CD8-positive, alpha-beta memory T cell (primary cell): ENCODE measurements around the gene TCF12. TPM values are rescaled to one million over a fixed set of nuclear protein-coding genes. Genes with fewer than 3 reads are reported as not detected.
A peak's percentile ranks its signal among the peaks of the same experiment; 100 is the strongest.

Experiments used
- CTCF ChIA-PET: fragments of 350-600 bp; sonication (Branson Sonifier 250); formaldehyde crosslinking; loops from one replicate; lab custom pipeline; 2021; ENCODE audit warnings: antibody characterized with exemption; lab: Charles Lee
- POLR2A ChIA-PET: fragments of 350-600 bp; sonication (Branson Sonifier 250); formaldehyde crosslinking; loops from one replicate; lab custom pipeline; 2021; ENCODE audit warnings: antibody characterized with exemption; lab: Charles Lee
- DNase-seq, 5 donors: peaks; one replicate each; pipeline versions ENCODE4 v3.0.0 to v3.0.0-alpha.2; 2020 to 2022; ENCODE audit warnings: mixed read lengths in 1 of 5
- H3K27ac ChIP-seq: one replicate; pipeline ENCODE4 v1.7.0; 2013; ENCODE audit warnings: low read depth, mild to moderate bottlenecking, low read length, moderate library complexity
- H3K27me3 ChIP-seq: 2 replicates; pipeline ENCODE4 v1.7.0; 2013; ENCODE audit warnings: low read length, mild to moderate bottlenecking; ENCODE audit not compliant: insufficient read depth, poor library complexity, severe bottlenecking
- H3K36me3 ChIP-seq: 2 replicates; pipeline ENCODE4 v1.7.0; 2013; ENCODE audit warnings: mild to moderate bottlenecking, low read length, moderate library complexity; ENCODE audit not compliant: insufficient read depth
- H3K4me1 ChIP-seq: 2 replicates; pipeline ENCODE4 v1.7.0; 2013; ENCODE audit warnings: mild to moderate bottlenecking, low read length, moderate library complexity; ENCODE audit not compliant: insufficient read depth
- H3K4me3 ChIP-seq: 2 replicates; pipeline ENCODE4 v1.7.0; 2013; ENCODE audit warnings: mild to moderate bottlenecking, low read length
- H3K9me3 ChIP-seq: 2 replicates; pipeline ENCODE4 v1.7.0; 2013; ENCODE audit warnings: mild to moderate bottlenecking, low read length
- H3K27ac Mint-ChIP-seq, 8 donors: one replicate each; pipeline ENCODE4 v1.8.0; 2020 to 2021; ENCODE audit warnings: mixed read lengths in 8 of 8, mild to moderate bottlenecking in 6 of 8, inconsistent platforms in 3 of 8, moderate library complexity in 3 of 8
- H3K27me3 Mint-ChIP-seq, 2 donors: one replicate each; pipeline ENCODE4 v1.8.0; 2020 to 2021; ENCODE audit warnings: mixed read lengths in 2 of 2, mild to moderate bottlenecking in 1 of 2, moderate library complexity in 1 of 2
- H3K36me3 Mint-ChIP-seq, 3 donors: one replicate each; pipeline ENCODE4 v1.8.0; 2020 to 2021; ENCODE audit warnings: mixed read lengths in 3 of 3, inconsistent platforms in 1 of 3, mild to moderate bottlenecking in 1 of 3
- H3K4me1 Mint-ChIP-seq, 3 donors: one replicate each; pipeline ENCODE4 v1.8.0; 2020 to 2021; ENCODE audit warnings: mixed read lengths in 3 of 3, inconsistent platforms in 1 of 3, mild to moderate bottlenecking in 1 of 3
- H3K4me3 Mint-ChIP-seq, 7 donors: one replicate each; pipeline ENCODE4 v1.8.0; 2020 to 2021; ENCODE audit warnings: mixed read lengths in 7 of 7, mild to moderate bottlenecking in 6 of 7, moderate library complexity in 4 of 7, inconsistent platforms in 2 of 7
- H3K9me3 Mint-ChIP-seq, 5 donors: one replicate each; pipeline ENCODE4 v1.8.0; 2020 to 2022; ENCODE audit warnings: mixed read lengths in 5 of 5, mild to moderate bottlenecking in 3 of 5, moderate library complexity in 2 of 5, inconsistent platforms in 1 of 5
- polyA plus RNA-seq: library from polyadenylated mRNA; unstranded; fragments of 300-500 nt; fragmentation: Illumina TruSeq; gene quantifications from one replicate; pipeline ENCODE4 v1.2.3, GENCODE V29; 2021
- total RNA-seq, 2 experiments: library from RNA; stranded (reverse); gene quantifications; one replicate each; pipeline ENCODE4 v1.2.3, GENCODE V29; 2021

TCF12 gene
- total and polyA plus RNA-seq, 3 experiments from 2014 or later = 54.3 to 79.2 (median 69.9) TPM

DNA sequence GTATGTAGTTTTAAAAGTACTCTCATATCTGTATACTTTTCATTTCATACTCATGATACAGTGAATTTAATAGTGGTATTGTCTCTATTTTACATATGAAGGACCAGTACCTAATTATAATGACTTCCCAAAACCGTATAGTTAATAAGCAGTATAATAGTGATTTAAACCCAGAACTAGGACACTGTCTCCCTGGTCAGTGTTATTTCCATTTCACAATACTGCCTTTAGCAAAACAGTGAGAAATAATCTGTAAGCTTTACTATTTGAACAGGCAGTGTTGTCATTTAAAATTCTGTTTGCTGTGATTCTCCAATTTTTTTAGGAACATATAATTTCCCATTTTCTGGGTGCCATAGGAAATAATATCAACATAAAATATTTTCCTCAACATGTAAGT is 116.2 kb downstream of the TCF12 start:
- ChIA-PET POLR2A (no interaction called here), CTCF (no interaction called here)
- Mint-ChIP-seq H3K4me3 (no peak overlapping the region), H3K36me3 (peaks cover 0 to 1% (median 0%) of the 10 kb centered on the region in 3 donors), H3K27ac (no peak overlapping the region), H3K27me3 (no peaks in the 10 kb centered on the region), H3K4me1 (peaks cover 56 to 89% (median 86%) of the 10 kb centered on the region in 3 donors), H3K9me3 (no peaks in the 10 kb centered on the region)
- Histone ChIP-seq H3K4me1 (peaks cover 20% of the 10 kb centered on the region), H3K36me3 (no peaks in the 10 kb centered on the region), H3K9me3 (no peaks in the 10 kb centered on the region), H3K27me3 (no peaks in the 10 kb centered on the region), H3K4me3 (no peak overlapping the region), H3K27ac (no peak overlapping the region)
- no peak for DNase-seq

DNA sequence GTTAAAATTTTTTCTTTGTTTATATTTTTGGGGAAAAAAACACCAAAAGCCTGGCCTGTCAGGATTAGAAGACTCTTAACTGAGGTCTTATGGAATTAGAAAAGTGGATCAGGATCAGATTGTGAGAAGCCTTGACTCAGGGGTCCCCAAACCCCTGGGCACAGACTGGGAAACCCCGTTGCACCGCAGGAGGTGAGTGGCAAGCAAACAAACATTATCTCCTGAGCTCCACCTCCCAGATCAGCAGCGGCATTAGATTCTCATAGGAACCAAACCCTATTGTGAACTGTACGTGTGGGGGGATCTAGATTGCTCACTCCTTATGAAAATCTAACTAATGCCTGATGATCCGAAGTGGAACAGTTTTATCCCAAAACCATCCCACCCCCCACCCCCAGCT is 117.2 kb downstream of the TCF12 start:
- POLR2A ChIA-PET = no interaction called here
- Histone ChIP-seq H3K27ac (no peak overlapping the region), H3K36me3 (no peaks in the 10 kb centered on the region), H3K9me3 (no peaks in the 10 kb centered on the region), H3K4me3 (no peak overlapping the region), H3K27me3 (no peaks in the 10 kb centered on the region), H3K4me1 (peaks cover 20% of the 10 kb centered on the region)
- peaks cover 0 to 1% (median 0%) of the 10 kb centered on the region in 3 donors for H3K36me3 Mint-ChIP-seq
- H3K27ac Mint-ChIP-seq = peak overlapping the region in 1 of 8 donors; percentile 23
- no peak for DNase-seq
- peaks cover 60 to 94% (median 88%) of the 10 kb centered on the region in 3 donors for H3K4me1 Mint-ChIP-seq
- CTCF ChIA-PET = no interaction called here
- H3K27me3 Mint-ChIP-seq = no peaks in the 10 kb centered on the region
- H3K9me3 Mint-ChIP-seq = no peaks in the 10 kb centered on the region
- H3K4me3 Mint-ChIP-seq = peak overlapping the region in 1 of 7 donors; percentile 61

DNA sequence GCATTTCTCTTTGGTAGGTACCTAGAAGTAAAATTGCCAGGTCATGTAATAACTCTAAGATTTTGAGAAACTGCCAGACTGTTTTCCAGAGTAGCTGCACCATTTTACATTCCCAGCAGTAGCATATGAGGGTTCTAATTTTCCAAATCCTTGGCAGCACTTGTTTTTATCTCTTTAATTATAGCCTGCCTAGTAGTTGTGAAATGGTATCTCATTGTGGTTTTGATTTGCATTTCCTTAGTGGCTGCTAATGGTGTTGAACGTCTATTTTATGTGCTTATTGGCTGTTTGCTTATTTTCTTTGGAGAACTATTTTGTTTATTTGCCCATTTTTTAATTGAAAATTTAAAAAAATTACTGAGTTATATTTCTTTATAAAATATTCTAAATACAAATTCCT is 117.9 kb downstream of the TCF12 start:
- Mint-ChIP-seq H3K27ac (peak overlapping the region in 1 of 8 donors; percentile 14), H3K4me1 (peaks cover 59 to 96% (median 81%) of the 10 kb centered on the region in 3 donors), H3K9me3 (no peaks in the 10 kb centered on the region), H3K27me3 (no peaks in the 10 kb centered on the region), H3K4me3 (peak overlapping the region in 4 of 7 donors; percentile 15 to 63 (median 40)), H3K36me3 (peaks cover 0 to 1% (median 0%) of the 10 kb centered on the region in 3 donors)
- no peak for DNase-seq
- POLR2A ChIA-PET = no interaction called here
- H3K36me3 ChIP-seq = no peaks in the 10 kb centered on the region
- H3K4me3 ChIP-seq = no peak overlapping the region
- H3K4me1 ChIP-seq = peaks cover 20% of the 10 kb centered on the region
- no peak overlapping the region for H3K27ac ChIP-seq
- CTCF ChIA-PET = no interaction called here
- no peaks in the 10 kb centered on the region for H3K9me3 ChIP-seq
- H3K27me3 ChIP-seq = no peaks in the 10 kb centered on the region

DNA sequence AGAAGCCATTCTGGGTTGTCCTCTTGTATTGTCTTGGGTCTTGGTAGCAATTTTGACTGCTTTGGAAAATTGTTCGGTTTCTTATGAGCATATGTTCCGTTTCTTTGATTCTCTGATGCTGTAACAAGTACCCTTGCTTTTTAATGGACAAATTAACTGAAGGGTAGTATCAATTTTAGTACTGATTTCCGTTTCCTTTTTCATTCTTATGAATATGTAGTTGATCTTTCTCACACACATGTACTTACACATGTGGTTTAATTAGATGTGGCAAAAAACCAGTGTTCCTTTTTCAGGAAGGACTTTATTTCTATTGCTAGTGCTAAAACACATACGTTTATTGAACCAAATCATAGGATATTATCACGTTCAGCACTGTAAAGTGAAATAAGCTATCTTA is 119.1 kb downstream of the TCF12 start:
- Mint-ChIP-seq H3K4me3 (peak overlapping the region in 5 of 7 donors; percentile 27 to 83 (median 54)), H3K9me3 (no peaks in the 10 kb centered on the region), H3K27ac (peak overlapping the region in 3 of 8 donors; percentile 36 to 68 (median 54)), H3K4me1 (peaks cover 55 to 91% (median 73%) of the 10 kb centered on the region in 3 donors), H3K36me3 (peaks cover 0 to 1% (median 0%) of the 10 kb centered on the region in 3 donors), H3K27me3 (no peaks in the 10 kb centered on the region)
- Histone ChIP-seq H3K4me1 (peaks cover 20% of the 10 kb centered on the region), H3K27ac (no peak overlapping the region), H3K4me3 (no peak overlapping the region), H3K36me3 (no peaks in the 10 kb centered on the region), H3K9me3 (no peaks in the 10 kb centered on the region), H3K27me3 (no peaks in the 10 kb centered on the region)
- ChIA-PET POLR2A (no interaction called here), CTCF (no interaction called here)
- DNase-seq = no peak

DNA sequence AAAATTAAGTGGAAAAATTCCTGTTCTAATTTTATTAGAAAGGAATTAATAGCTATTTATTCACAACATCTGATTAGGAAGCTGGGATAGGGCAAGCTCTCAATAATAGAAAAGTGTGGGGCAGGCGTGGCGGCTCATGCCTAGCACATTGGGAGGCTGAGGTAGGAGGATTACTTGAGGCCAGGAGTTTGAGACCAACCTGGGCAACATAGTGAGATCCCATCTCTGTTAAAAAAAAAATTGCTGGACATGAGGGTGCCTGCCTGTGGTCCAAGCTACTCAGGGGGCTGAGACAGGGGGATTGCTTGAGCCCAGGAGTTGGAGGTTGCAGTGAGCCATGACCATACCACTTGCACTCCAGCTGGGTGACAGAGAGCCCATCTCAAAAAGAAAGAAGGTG is 119.6 kb downstream of the TCF12 start:
- H3K4me1 ChIP-seq = peaks cover 20% of the 10 kb centered on the region
- Mint-ChIP-seq H3K4me3 (peak overlapping the region in 1 of 7 donors; percentile 54), H3K36me3 (peaks cover 0 to 1% (median 0%) of the 10 kb centered on the region in 3 donors), H3K4me1 (peaks cover 54 to 90% (median 72%) of the 10 kb centered on the region in 3 donors), H3K27me3 (no peaks in the 10 kb centered on the region), H3K27ac (peak overlapping the region in 1 of 8 donors; percentile 25), H3K9me3 (no peaks in the 10 kb centered on the region)
- no peaks in the 10 kb centered on the region for H3K9me3 ChIP-seq
- no peak overlapping the region for H3K4me3 ChIP-seq
- no peak for DNase-seq
- H3K36me3 ChIP-seq = no peaks in the 10 kb centered on the region
- H3K27ac ChIP-seq = no peak overlapping the region
- H3K27me3 ChIP-seq = no peaks in the 10 kb centered on the region
- ChIA-PET POLR2A (no interaction called here), CTCF (no interaction called here)

DNA sequence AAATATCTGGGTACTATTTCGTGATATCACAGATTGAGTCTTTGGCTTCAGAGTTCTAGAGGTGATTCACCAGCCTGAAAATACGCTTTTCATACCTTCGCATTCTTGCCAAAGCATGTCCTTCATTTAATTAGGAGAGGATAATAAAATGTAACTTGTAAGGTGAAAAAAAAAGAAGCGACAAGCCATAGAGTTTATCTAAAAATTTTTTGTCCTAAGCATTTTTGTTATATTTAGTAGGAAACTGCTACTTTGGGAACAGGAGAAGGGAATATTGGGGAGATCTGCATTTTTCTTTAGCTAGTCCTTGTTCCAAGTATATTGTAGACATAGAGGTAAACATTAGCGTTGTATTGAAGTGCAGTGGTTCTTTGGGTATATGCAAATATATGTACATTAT is 120.1 kb downstream of the TCF12 start:
- Mint-ChIP-seq H3K27ac (peak overlapping the region in 1 of 8 donors; percentile 25), H3K4me1 (peaks cover 55 to 90% (median 72%) of the 10 kb centered on the region in 3 donors), H3K27me3 (no peaks in the 10 kb centered on the region), H3K36me3 (peaks cover 0 to 1% (median 0%) of the 10 kb centered on the region in 3 donors), H3K4me3 (no peak overlapping the region), H3K9me3 (no peaks in the 10 kb centered on the region)
- no peak overlapping the region for H3K27ac ChIP-seq
- H3K4me1 ChIP-seq = peaks cover 20% of the 10 kb centered on the region
- H3K36me3 ChIP-seq = no peaks in the 10 kb centered on the region
- DNase-seq = no peak
- no peaks in the 10 kb centered on the region for H3K9me3 ChIP-seq
- POLR2A ChIA-PET = interaction anchor here (0.5 kb wide), 1 partner anchor 202 kb away, joined by 9 read pairs; no protein-coding TSS in a partner anchor
- CTCF ChIA-PET = no interaction called here
- no peak overlapping the region for H3K4me3 ChIP-seq
- no peaks in the 10 kb centered on the region for H3K27me3 ChIP-seq

DNA sequence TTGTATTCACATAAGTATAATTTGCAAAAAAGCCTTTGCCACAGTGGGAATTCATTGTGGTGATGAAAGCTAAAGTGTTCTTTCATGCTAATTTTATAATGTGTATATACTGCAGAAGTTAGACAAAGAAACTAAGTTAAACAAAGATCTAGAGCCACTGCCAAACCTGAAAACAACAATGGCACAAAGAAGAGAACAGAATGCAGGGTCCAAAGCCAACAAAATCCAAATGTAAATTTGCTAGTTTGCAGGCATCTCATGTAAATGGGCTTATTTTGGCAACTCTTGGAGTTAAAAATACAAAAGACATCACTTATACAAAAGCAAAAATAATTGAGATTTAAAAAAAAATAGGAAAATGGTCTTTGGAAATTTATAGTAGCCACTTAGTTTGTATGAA is 123.0 kb downstream of the TCF12 start:
- POLR2A ChIA-PET = interaction anchor here (0.6 kb wide), 1 partner anchor 140 kb away, joined by 4 read pairs; no protein-coding TSS in a partner anchor
- no peaks in the 10 kb centered on the region for H3K36me3 ChIP-seq
- H3K27me3 Mint-ChIP-seq = no peaks in the 10 kb centered on the region
- no peaks in the 10 kb centered on the region for H3K9me3 Mint-ChIP-seq
- peaks cover 12% of the 10 kb centered on the region for H3K4me1 ChIP-seq
- H3K27ac Mint-ChIP-seq = no peak overlapping the region
- no peak overlapping the region for H3K27ac ChIP-seq
- peaks cover 59 to 86% (median 73%) of the 10 kb centered on the region in 3 donors for H3K4me1 Mint-ChIP-seq
- H3K27me3 ChIP-seq = no peaks in the 10 kb centered on the region
- no peak overlapping the region for H3K4me3 ChIP-seq
- H3K36me3 Mint-ChIP-seq = peaks cover 0 to 3% (median 2%) of the 10 kb centered on the region in 3 donors
- H3K4me3 Mint-ChIP-seq = no peak overlapping the region
- no peaks in the 10 kb centered on the region for H3K9me3 ChIP-seq
- CTCF ChIA-PET = no interaction called here
- no peak for DNase-seq

DNA sequence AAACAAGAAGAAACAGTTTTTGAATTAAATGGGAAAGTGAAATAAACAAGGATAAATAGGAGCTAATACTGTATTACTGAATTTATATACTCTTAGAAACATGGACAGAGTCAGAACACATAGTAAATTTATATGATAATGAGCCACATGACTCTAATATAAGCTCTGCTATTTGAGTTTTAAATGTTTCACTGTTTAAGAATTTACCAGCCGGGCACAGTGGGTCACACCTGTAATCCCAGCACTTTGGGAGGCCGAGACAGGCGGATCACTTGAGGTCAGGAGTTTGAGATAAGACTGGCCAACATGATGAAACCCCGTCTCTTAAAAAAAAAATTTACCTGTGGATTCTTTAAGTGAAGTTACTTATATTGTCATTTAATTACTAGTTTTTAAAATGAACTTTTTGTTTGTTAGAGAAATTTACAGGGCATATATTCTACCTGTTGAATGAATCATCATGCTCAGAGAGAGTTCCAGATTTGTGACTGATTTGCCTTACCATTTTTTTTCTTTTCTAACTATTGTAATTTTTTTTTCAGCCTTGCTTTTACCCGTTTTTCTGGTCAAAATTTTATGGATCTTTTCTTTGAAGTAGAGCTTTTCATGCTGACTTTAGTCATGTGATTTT is 125.7 kb downstream of the TCF12 start:
- ChIA-PET CTCF (interaction anchor here (1.0 kb wide), 1 partner anchor 8 kb away, joined by 3 read pairs; no protein-coding TSS in a partner anchor), POLR2A (no interaction called here)
- Histone ChIP-seq H3K27ac (no peak overlapping the region), H3K9me3 (no peaks in the 10 kb centered on the region), H3K4me1 (no peaks in the 10 kb centered on the region), H3K36me3 (no peaks in the 10 kb centered on the region), H3K4me3 (no peak overlapping the region), H3K27me3 (no peaks in the 10 kb centered on the region)
- Mint-ChIP-seq H3K27ac (no peak overlapping the region), H3K4me3 (no peak overlapping the region), H3K9me3 (no peaks in the 10 kb centered on the region), H3K36me3 (peaks cover 2 to 8% (median 5%) of the 10 kb centered on the region in 3 donors), H3K27me3 (no peaks in the 10 kb centered on the region), H3K4me1 (peaks cover 48 to 72% (median 59%) of the 10 kb centered on the region in 3 donors)
- no peak for DNase-seq
